Measurements from ENCODE around the gene ARHGAP18. TPM values are rescaled to one million over a fixed set of nuclear protein-coding genes. Genes with fewer than 3 reads are reported as not detected.

Gene ARHGAP18
- total RNA-seq, 1 donor from 2014 or later = 5.6 TPM

- Histone ChIP-seq H3K27me3 (ENCODE audit: low read depth) (no peaks in the 10 kb centered on the region), H3K27ac (replicated peaks) (peak overlapping the region; percentile 78), H3K4me3 (no peak overlapping the region), H3K36me3 (no peaks in the 10 kb centered on the region), H3K4me1 (peaks cover 45% of the 10 kb centered on the region), H3K9me3 (replicated peaks) (no peaks in the 10 kb centered on the region)
- no peak for TF ChIP-seq CTCF (IDR thresholded peaks at IDR 0.05; ENCODE audit: borderline replicate concordance)
- intact Hi-C loops (cut with micrococcal nuclease) = no loop called here
- DNase-seq = no peak
These were observed 24.3 kb downstream of the ARHGAP18 start for GRCh38 chr6:129685662-129686031.

GRCh38 chr6:129684903-129685661 is 24.9 kb downstream of the ARHGAP18 start:
- TF ChIP-seq CTCF (IDR thresholded peaks at IDR 0.05; ENCODE audit: borderline replicate concordance) = no peak
- DNase-seq = no peak
- H3K27ac ChIP-seq (replicated peaks) = peak overlapping the region; percentile 78
- no peaks in the 10 kb centered on the region for H3K9me3 ChIP-seq (replicated peaks)
- no peaks in the 10 kb centered on the region for H3K27me3 ChIP-seq (ENCODE audit: low read depth)
- H3K36me3 ChIP-seq = no peaks in the 10 kb centered on the region
- no peak overlapping the region for H3K4me3 ChIP-seq
- intact Hi-C loops (cut with micrococcal nuclease) = no loop called here
- peaks cover 45% of the 10 kb centered on the region for H3K4me1 ChIP-seq

- Histone ChIP-seq H3K4me3 (no peak overlapping the region), H3K9me3 (replicated peaks) (no peaks in the 10 kb centered on the region), H3K4me1 (peaks cover 45% of the 10 kb centered on the region), H3K27ac (replicated peaks) (peak overlapping the region; percentile 78), H3K27me3 (ENCODE audit: low read depth) (no peaks in the 10 kb centered on the region), H3K36me3 (no peaks in the 10 kb centered on the region)
- no peak for TF ChIP-seq CTCF (IDR thresholded peaks at IDR 0.05; ENCODE audit: borderline replicate concordance)
- intact Hi-C loops (cut with micrococcal nuclease) = no loop called here
- no peak for DNase-seq
These were observed 25.6 kb downstream of the ARHGAP18 start for GRCh38 chr6:129684323-129684884.

GRCh38 chr6:129683601-129684322 is 26.2 kb downstream of the ARHGAP18 start:
- H3K4me3 ChIP-seq = no peak overlapping the region
- intact Hi-C loops (cut with micrococcal nuclease) = no loop called here
- no peak for TF ChIP-seq CTCF (IDR thresholded peaks at IDR 0.05; ENCODE audit: borderline replicate concordance)
- H3K9me3 ChIP-seq (replicated peaks) = no peaks in the 10 kb centered on the region
- H3K27ac ChIP-seq (replicated peaks) = peak overlapping the region; percentile 78
- H3K36me3 ChIP-seq = no peaks in the 10 kb centered on the region
- DNase-seq = peak; percentile 65
- peaks cover 46% of the 10 kb centered on the region for H3K4me1 ChIP-seq
- H3K27me3 ChIP-seq (ENCODE audit: low read depth) = no peaks in the 10 kb centered on the region

- no peak overlapping the region for H3K4me3 ChIP-seq
- H3K4me1 ChIP-seq = peaks cover 63% of the 10 kb centered on the region
- peak overlapping the region; percentile 50 for H3K27ac ChIP-seq (replicated peaks)
- H3K9me3 ChIP-seq (replicated peaks) = no peaks in the 10 kb centered on the region
- H3K36me3 ChIP-seq = no peaks in the 10 kb centered on the region
- no peak for DNase-seq
- no peaks in the 10 kb centered on the region for H3K27me3 ChIP-seq (ENCODE audit: low read depth)
- TF ChIP-seq CTCF (IDR thresholded peaks at IDR 0.05; ENCODE audit: borderline replicate concordance) = no peak
- intact Hi-C loops (cut with micrococcal nuclease) = no loop called here
These were observed 28.1 kb downstream of the ARHGAP18 start for GRCh38 chr6:129681913-129682205.
